Erythroblast (primary cell): ENCODE measurements around the gene SPATS1.
"Not testable (repeated sequence)": the region's sequence is repeated elsewhere in the genome, so short reads cannot be mapped to it uniquely, and the experiment has no call there.

Source experiments
- GATA1 ChIP-seq: IDR thresholded peaks from 2 replicates; pipeline ENCODE4 v1.6.1; 2011; ENCODE audit warnings: low read depth, mild to moderate bottlenecking, control low read depth, low read length, moderate library complexity
- POLR2A ChIP-seq: IDR thresholded peaks from 2 replicates; pipeline ENCODE4 v1.6.1; 2011; ENCODE audit warnings: mild to moderate bottlenecking, low read length

- TF ChIP-seq POLR2A, GATA1: not testable (repeated sequence)
Observed at GRCh38 chr6:44350650-44350994, 8.2 kb downstream of the SPATS1 start.
